ENCODE results near the gene RASA3. TPM values are rescaled to one million over a fixed set of nuclear protein-coding genes. Genes with fewer than 3 reads are reported as not detected.

Gene RASA3
- total RNA-seq, 4 donors from 2014 or later = 4.4 to 15.6 (median 8.5) TPM

DNA sequence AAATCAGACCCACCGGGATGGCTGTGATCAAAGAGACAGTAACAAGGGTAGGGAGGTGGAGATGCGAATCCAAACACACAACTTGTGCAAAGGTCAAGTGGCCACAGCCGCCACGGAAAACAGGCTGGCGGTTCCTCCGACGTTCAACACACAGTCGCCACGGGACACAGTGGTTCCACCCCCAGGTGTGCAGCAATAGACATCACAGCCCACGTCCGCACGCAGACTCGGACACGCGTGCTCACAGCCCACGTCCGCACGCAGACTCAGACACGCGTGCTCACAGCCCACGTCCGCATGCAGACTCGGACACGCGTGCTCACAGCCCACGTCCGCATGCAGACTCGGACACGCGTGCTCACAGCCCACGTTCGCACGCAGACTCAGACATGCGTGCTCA, 70.1 kb downstream of the RASA3 start:
- H3K4me3 ChIP-seq = no peak overlapping the region
- intact Hi-C loops (cut with DNase I; ENCODE audit: low total_unique reads) = no loop called here
- no peaks in the 10 kb centered on the region for H3K9me3 ChIP-seq
- H3K36me3 ChIP-seq = no peaks in the 10 kb centered on the region
- peak overlapping the region; percentile 92 to 99 (median 95) for H3K27ac ChIP-seq
- WGBS, 2 donors (ENCODE audit: low coverage in 1 of 2) = 91% methylated on average over 4 to 18 of the region's 34 CpGs
- no peak for DNase-seq
- in situ Hi-C loops (cut with MboI; ENCODE audit: low pct_ligation_motif_present in 1 of 4, low pct_unique_long_range_greater_than_20kb in 1 of 4, low sequenced_read_pairs in 3 of 4) = no loop called here
- H3K4me1 ChIP-seq = peaks cover 40 to 69% (median 46%) of the 10 kb centered on the region in 4 donors
- H3K27me3 ChIP-seq = no peaks in the 10 kb centered on the region
- TF ChIP-seq POLR2AphosphoS5 (IDR thresholded peaks at IDR 0.05) (no peak), POLR2A (IDR thresholded peaks at IDR 0.05) (no peak), EP300 (IDR thresholded peaks at IDR 0.05; ENCODE audit: low read depth) (no peak)
- TF ChIP-seq, protein P1, sequence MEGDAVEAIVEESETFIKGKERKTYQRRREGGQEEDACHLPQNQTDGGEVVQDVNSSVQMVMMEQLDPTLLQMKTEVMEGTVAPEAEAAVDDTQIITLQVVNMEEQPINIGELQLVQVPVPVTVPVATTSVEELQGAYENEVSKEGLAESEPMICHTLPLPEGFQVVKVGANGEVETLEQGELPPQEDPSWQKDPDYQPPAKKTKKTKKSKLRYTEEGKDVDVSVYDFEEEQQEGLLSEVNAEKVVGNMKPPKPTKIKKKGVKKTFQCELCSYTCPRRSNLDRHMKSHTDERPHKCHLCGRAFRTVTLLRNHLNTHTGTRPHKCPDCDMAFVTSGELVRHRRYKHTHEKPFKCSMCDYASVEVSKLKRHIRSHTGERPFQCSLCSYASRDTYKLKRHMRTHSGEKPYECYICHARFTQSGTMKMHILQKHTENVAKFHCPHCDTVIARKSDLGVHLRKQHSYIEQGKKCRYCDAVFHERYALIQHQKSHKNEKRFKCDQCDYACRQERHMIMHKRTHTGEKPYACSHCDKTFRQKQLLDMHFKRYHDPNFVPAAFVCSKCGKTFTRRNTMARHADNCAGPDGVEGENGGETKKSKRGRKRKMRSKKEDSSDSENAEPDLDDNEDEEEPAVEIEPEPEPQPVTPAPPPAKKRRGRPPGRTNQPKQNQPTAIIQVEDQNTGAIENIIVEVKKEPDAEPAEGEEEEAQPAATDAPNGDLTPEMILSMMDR (IDR thresholded peaks at IDR 0.05) = no peak

DNA sequence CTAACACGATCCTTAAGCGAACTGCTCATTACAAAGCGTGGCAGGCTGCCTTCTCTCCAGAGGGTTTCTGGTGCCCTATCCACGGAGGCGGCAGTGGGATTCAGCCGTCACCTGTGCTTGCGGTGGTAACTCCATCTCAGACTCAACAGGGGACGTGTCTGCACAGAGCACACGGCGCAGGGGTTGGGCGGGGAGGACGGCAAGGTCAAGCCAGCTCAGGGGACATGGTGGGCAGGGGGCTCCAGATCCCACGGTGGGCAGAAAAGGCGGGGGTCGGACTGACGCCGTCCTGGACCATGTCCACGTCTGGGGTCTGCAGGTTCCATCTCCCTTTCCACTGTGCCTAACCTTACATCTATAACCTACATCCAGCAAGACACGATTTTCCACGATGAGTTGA, 70.7 kb downstream of the RASA3 start:
- H3K4me3 ChIP-seq = no peak overlapping the region
- intact Hi-C loops (cut with DNase I; ENCODE audit: low total_unique reads) = no loop called here
- H3K27me3 ChIP-seq = no peaks in the 10 kb centered on the region
- in situ Hi-C loops (cut with MboI; ENCODE audit: low pct_ligation_motif_present in 1 of 4, low pct_unique_long_range_greater_than_20kb in 1 of 4, low sequenced_read_pairs in 3 of 4) = no loop called here
- no peaks in the 10 kb centered on the region for H3K36me3 ChIP-seq
- H3K27ac ChIP-seq = peak overlapping the region in 1 of 4 donors; percentile 31
- 94 to 96% methylated on average over 11 to 20 of the region's 20 CpGs for WGBS, 2 donors (ENCODE audit: low coverage in 1 of 2)
- TF ChIP-seq POLR2A (IDR thresholded peaks at IDR 0.05) = no peak
- TF ChIP-seq, protein P1 (IDR thresholded peaks at IDR 0.05) = no peak
- no peak for TF ChIP-seq EP300 (IDR thresholded peaks at IDR 0.05; ENCODE audit: low read depth)
- no peak for TF ChIP-seq POLR2AphosphoS5 (IDR thresholded peaks at IDR 0.05)
- peaks cover 39 to 70% (median 43%) of the 10 kb centered on the region in 4 donors for H3K4me1 ChIP-seq
- no peaks in the 10 kb centered on the region for H3K9me3 ChIP-seq
- DNase-seq = no peak

DNA sequence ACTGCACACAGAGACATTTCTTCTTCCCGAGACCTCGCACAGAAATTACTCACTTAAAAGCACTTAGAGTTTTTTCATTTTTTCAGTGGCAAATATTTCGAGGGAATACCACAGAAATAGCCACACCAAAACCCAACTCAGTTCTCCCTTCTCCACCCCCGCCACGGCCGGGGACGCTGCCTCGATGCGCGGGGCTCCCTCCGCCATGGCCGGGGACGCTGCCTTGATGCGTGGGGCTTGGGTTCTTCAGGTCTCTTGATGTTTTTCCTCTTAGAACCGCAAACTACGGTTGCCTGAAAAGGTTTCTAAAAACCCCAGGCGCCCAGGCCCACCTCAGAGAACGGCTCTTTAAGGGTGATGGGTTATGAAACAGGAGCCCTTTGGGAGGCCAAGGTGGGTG, 71.4 kb downstream of the RASA3 start:
- intact Hi-C loops (cut with DNase I; ENCODE audit: low total_unique reads) = no loop called here

DNA sequence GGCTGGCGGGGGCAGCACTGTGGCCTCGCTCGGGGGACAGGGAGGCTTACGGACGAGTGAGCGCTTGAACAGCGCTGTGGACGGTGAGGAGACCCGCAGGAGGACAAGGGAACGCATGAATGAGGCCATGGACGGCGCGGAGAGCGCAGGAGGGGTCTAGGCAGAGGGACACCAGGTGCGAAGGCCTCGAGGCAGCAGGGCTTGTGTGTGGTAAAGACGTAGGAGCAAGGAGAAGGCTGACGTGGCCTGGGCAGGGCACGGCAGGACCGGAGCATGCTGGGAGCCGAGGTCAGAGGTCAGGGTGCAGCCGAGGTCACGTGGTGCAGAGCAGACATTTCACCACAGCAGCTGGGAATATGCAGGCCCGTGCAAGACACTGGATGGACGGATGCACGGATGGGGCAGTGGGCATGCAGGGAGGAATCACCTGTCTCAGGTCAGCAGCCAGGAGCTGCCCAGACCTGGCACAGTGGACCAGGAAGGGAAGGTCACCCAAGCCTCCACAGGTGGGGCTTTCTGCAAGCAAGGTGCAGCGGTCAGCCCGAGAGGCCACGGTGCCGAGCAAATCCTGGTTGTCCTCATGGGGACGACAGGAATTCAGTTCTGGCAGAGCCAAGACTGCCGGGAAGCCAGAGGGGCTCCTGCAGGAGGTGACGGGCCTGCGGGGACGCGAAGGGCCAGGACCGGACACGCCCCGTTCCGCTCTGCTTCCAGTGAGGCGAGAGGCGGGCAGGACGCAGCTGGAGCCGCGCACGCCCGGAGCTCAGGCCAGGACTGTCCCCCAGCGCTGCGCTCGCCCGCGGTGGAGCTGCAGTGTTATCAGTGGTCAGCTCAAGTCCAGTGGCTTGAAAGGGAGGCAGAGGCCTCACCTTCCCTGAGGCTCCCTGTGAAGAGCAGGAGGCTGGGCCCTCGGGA, 72.2 kb downstream of the RASA3 start:
- in situ Hi-C loops (cut with MboI; ENCODE audit: low pct_ligation_motif_present in 1 of 4, low pct_unique_long_range_greater_than_20kb in 1 of 4, low sequenced_read_pairs in 3 of 4) = no loop called here
- intact Hi-C loops (cut with DNase I; ENCODE audit: low total_unique reads) = no loop called here
- no peaks in the 10 kb centered on the region for H3K9me3 ChIP-seq

More for the DNA sequence above, 71.4 kb downstream of the RASA3 start:
- no peaks in the 10 kb centered on the region for H3K9me3 ChIP-seq
- H3K27ac ChIP-seq = peak overlapping the region in 1 of 4 donors; percentile 47
- no peaks in the 10 kb centered on the region for H3K27me3 ChIP-seq
- H3K4me3 ChIP-seq = no peak overlapping the region
- H3K4me1 ChIP-seq = peaks cover 32 to 68% (median 37%) of the 10 kb centered on the region in 4 donors
- DNase-seq = no peak
- in situ Hi-C loops (cut with MboI; ENCODE audit: low pct_ligation_motif_present in 1 of 4, low pct_unique_long_range_greater_than_20kb in 1 of 4, low sequenced_read_pairs in 3 of 4) = no loop called here
- TF ChIP-seq EP300 (IDR thresholded peaks at IDR 0.05; ENCODE audit: low read depth) (no peak), POLR2AphosphoS5 (IDR thresholded peaks at IDR 0.05) (no peak), POLR2A (IDR thresholded peaks at IDR 0.05) (no peak)
- TF ChIP-seq, protein P1 (IDR thresholded peaks at IDR 0.05) = no peak
- H3K36me3 ChIP-seq = no peaks in the 10 kb centered on the region
- 94% methylated on average over 18 of the region's 18 CpGs; no CpG with 5 or more reads in 1 of the 2 donors for WGBS, 2 donors (ENCODE audit: low coverage in 1 of 2)

More for the DNA sequence above, 72.2 kb downstream of the RASA3 start:
- no peaks in the 10 kb centered on the region for H3K27me3 ChIP-seq
- TF ChIP-seq POLR2AphosphoS5 (IDR thresholded peaks at IDR 0.05) (no peak), EP300 (IDR thresholded peaks at IDR 0.05; ENCODE audit: low read depth) (no peak), POLR2A (IDR thresholded peaks at IDR 0.05) (no peak)
- TF ChIP-seq, protein P1 (IDR thresholded peaks at IDR 0.05) = no peak
- DNase-seq = no peak
- peaks cover 24 to 59% (median 29%) of the 10 kb centered on the region in 4 donors for H3K4me1 ChIP-seq
- 92% methylated on average over 43 of the region's 53 CpGs; no CpG with 5 or more reads in 1 of the 2 donors for WGBS, 2 donors (ENCODE audit: low coverage in 1 of 2)
- no peak overlapping the region for H3K4me3 ChIP-seq
- peak overlapping the region in 2 of 4 donors; percentile 22 to 47 for H3K27ac ChIP-seq
- H3K36me3 ChIP-seq = no peaks in the 10 kb centered on the region

Data from transverse colon (tissue), 4 donors.